Ovary (tissue), 3 donors: ENCODE measurements around the gene RUNX2.

Source experiments
- CTCF ChIP-seq, 3 donors: fragments of 450-650 bp in 2 of 3; fragments of 200-600 bp in 1 of 3; IDR thresholded peaks; one replicate each; pipeline versions ENCODE4 v1.5.1 to v1.8.0; 2016 to 2022; ENCODE audit warnings: antibody characterized with exemption in 3 of 3, mild to moderate bottlenecking in 1 of 3
- POLR2A ChIP-seq: fragments of 450-650 bp; IDR thresholded peaks from one replicate; pipeline ENCODE4 v1.6.1; 2017; ENCODE audit warnings: antibody characterized with exemption, mild to moderate bottlenecking, moderate library complexity
- donor health status: DM: no; HTN: no; CAD: no.

DNA sequence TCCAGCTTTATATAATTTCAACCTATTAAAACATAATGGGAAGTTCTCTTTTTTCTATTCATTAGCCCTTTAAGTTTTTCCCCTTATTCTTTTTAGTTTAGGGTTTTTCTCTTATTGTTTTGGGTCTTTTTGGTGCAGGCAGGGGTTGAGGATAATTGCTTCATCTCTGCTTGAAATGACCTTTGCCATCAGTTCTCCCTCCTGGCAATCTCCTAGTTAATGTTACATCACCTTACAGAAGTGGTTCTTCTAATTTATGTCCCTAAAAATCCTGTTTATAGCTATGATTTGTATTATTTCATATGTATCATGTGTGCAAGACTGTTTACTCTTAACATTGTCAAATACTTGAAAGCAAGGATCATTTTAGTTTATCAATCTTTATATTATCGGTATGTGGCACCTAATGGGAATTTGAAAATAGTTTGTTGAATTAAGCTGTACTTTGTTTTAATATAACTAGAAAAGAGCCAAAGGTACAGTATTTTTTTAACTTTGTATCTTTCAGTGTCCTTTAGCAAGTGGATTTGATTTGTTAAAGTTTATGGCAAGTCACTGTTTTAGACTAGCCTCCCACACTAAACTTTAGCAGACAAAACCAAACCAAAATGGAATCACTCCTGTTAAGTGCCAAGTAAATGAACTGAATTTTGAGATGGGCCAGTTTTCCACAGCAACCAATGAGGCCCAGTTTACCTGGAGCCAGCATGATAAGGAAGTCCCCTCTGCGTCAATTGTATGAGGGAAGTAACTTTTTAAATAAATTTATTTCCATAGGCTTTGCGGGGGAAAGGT is 26.6 kb upstream of the RUNX2 start:
- TF ChIP-seq POLR2A (no peak), CTCF (IDR thresholded peaks at IDR 0.05) (no peak)
